Endothelial cell of umbilical vein (primary cell): ENCODE measurements around the gene LRP1. TPM values are rescaled to one million over a fixed set of nuclear protein-coding genes. Genes with fewer than 3 reads are reported as not detected.

Experiments
- BruUV-seq: library from RNA; stranded (reverse); fragments of 400-500 nt; replicated peaks from 2 replicates; lab custom pipeline; 2021; lab: Mats Ljungman, UMichigan
- CTCF ChIA-PET: fragments of 300-600, 350-600 bp; sonication (Branson Sonifier 250); formaldehyde crosslinking; loops from one replicate; lab custom pipeline; 2021; ENCODE audit warnings: antibody characterized with exemption, inconsistent platforms; lab: Charles Lee
- POLR2A ChIA-PET: fragments of 300-600, 350-600 bp; sonication (Branson Sonifier 250); formaldehyde crosslinking; loops from one replicate; lab custom pipeline; 2021; ENCODE audit warnings: antibody characterized with exemption, inconsistent platforms; lab: Charles Lee
- DNase-seq: peaks from one replicate; pipeline ENCODE4 v3.0.0-alpha.2; 2011; ENCODE audit warnings: low read depth, low spot score
- FAIRE-seq: peaks from 2 replicates; lab custom pipeline; 2011; peaks lifted over from hg19 to GRCh38; lab: Jason Lieb, UNC
- H2AFZ ChIP-seq: 2 replicates; pipeline ENCODE4 v1.6.0; 2012; ENCODE audit warnings: low read depth, low read length, control low read depth, inconsistent platforms
- H3K27ac ChIP-seq: 2 replicates; pipeline ENCODE4 v1.5.1; 2011; ENCODE audit warnings: low read depth, mild to moderate bottlenecking, control low read depth, low read length, moderate library complexity; ENCODE audit not compliant: insufficient read depth
- H3K27me3 ChIP-seq, 2 experiments: 2 replicates each; pipeline versions ENCODE4 v1.6.0 to v1.6.1; 2011; ENCODE audit warnings: low read length in 2 of 2, mixed read lengths in 1 of 2; ENCODE audit not compliant: control insufficient read depth in 2 of 2, insufficient read depth in 2 of 2
- H3K36me3 ChIP-seq, 2 experiments: 2 replicates in 1 of 2; 3 replicates in 1 of 2; pipeline ENCODE4 v1.5.1; 2011; ENCODE audit warnings: low read length in 2 of 2, mild to moderate bottlenecking in 1 of 2, moderate library complexity in 1 of 2; ENCODE audit not compliant: control insufficient read depth in 2 of 2, insufficient read depth in 2 of 2; ENCODE audit errors: extremely low read depth in 1 of 2
- H3K4me1 ChIP-seq: 3 replicates; pipeline ENCODE4 v1.5.1; 2011; ENCODE audit warnings: mild to moderate bottlenecking, low read length; ENCODE audit not compliant: control insufficient read depth, insufficient read depth; ENCODE audit errors: extremely low read depth
- H3K4me2 ChIP-seq: 2 replicates; pipeline ENCODE4 v1.6.1; 2011; ENCODE audit warnings: low read length, control low read depth, mixed read lengths; ENCODE audit not compliant: insufficient read depth
- H3K4me3 ChIP-seq, 3 experiments: fragments of 200-600 bp in 1 of 3; sonication (generic), shearing (Covaris generic) in 1 of 3; replicated peaks in 1 of 3; 2 replicates each; pipeline ENCODE4 v1.5.1; 2011 to 2016; ENCODE audit warnings: control low read depth in 3 of 3, low read length in 3 of 3, mild to moderate bottlenecking in 2 of 3, inconsistent platforms in 1 of 3, low read depth in 1 of 3, moderate library complexity in 1 of 3; ENCODE audit not compliant: insufficient read depth in 1 of 3
- H3K79me2 ChIP-seq: 2 replicates; pipeline ENCODE4 v1.6.0; 2012; ENCODE audit warnings: low read length, inconsistent platforms; ENCODE audit not compliant: control insufficient read depth, insufficient read depth
- H3K9ac ChIP-seq: replicated peaks from 2 replicates; pipeline ENCODE3; 2011; ENCODE audit warnings: low read length, control low read depth; ENCODE audit not compliant: insufficient read depth; ENCODE audit errors: extremely low read depth
- H3K9me1 ChIP-seq: replicated peaks from 3 replicates; pipeline ENCODE4 v1.6.0; 2011; ENCODE audit warnings: mild to moderate bottlenecking, low read length; ENCODE audit not compliant: control insufficient read depth, insufficient read depth; ENCODE audit errors: extremely low read depth
- H3K9me3 ChIP-seq: replicated peaks from 2 replicates; pipeline ENCODE4 v1.5.1; 2012; ENCODE audit warnings: low read length, inconsistent platforms; ENCODE audit not compliant: control insufficient read depth, insufficient read depth
- H4K20me1 ChIP-seq: replicated peaks from 2 replicates; pipeline ENCODE3; 2011; ENCODE audit warnings: mild to moderate bottlenecking, low read length; ENCODE audit not compliant: control insufficient read depth, insufficient read depth; ENCODE audit errors: extremely low read depth
- CTCF ChIP-seq, 2 donors: IDR thresholded peaks; 1 replicate in 1 of 2; 2 replicates in 1 of 2; pipeline ENCODE4 v1.5.1; 2011; ENCODE audit warnings: low read length in 2 of 2, mild to moderate bottlenecking in 2 of 2, moderate library complexity in 2 of 2, control low read depth in 1 of 2, inconsistent platforms in 1 of 2, low read depth in 1 of 2; ENCODE audit not compliant: insufficient read depth in 1 of 2; ENCODE audit errors: extremely low read depth in 1 of 2
- EZH2 ChIP-seq: IDR thresholded peaks from 2 replicates; pipeline ENCODE4 v1.6.1; 2012; ENCODE audit warnings: borderline replicate concordance, low read depth, mild to moderate bottlenecking, moderate library complexity, low read length, inconsistent platforms; ENCODE audit not compliant: severe bottlenecking
- GATA2 ChIP-seq: IDR thresholded peaks from 2 replicates; pipeline ENCODE4 v1.7.0; 2011; ENCODE audit warnings: low read depth, mild to moderate bottlenecking, moderate library complexity, mixed read lengths, low read length; ENCODE audit not compliant: insufficient read length, insufficient read depth
- MYC ChIP-seq: IDR thresholded peaks from one replicate; pipeline ENCODE4 v1.6.1; 2011; ENCODE audit warnings: mild to moderate bottlenecking, low read depth, low read length
- POLR2A ChIP-seq: IDR thresholded peaks from 2 replicates; pipeline ENCODE4 v1.6.1; 2012; ENCODE audit warnings: low read depth, mild to moderate bottlenecking, control low read depth, low read length
- dilution Hi-C: fragments of 300-500 bp; cut with MboI; formaldehyde crosslinking; loops from one replicate; pipeline ENCODE4 v1.15.0; 2019; ENCODE audit warnings: low sequenced_read_pairs; ENCODE audit not compliant: extremely low pct_ligation_motif_present
- intact Hi-C: fragments of 100-400 bp; cut with micrococcal nuclease; formaldehyde crosslinking; loops from one replicate; pipeline ENCODE4 v1.10.0; 2022
- polyA plus RNA-seq, 4 experiments: library from polyadenylated mRNA; depleted of rRNA in 3 of 4; stranded (reverse) in 3 of 4; unstranded in 1 of 4; fragments of >200 nt; gene quantifications; 2 replicates each; pipeline versions ENCODE4 v1.2.1 to v1.2.3, GENCODE V29; 2011 to 2012; ENCODE audit warnings: missing spikeins in 1 of 4
- total RNA-seq: library from RNA; stranded (reverse); gene quantifications from 2 replicates; pipeline ENCODE4 v1.2.3, GENCODE V29; 2021

The LRP1 gene
- total and polyA plus RNA-seq, 2 donors (not counting 3 experiments of a cell fraction or from before 2014, with no cell fraction given): 1.6 to 4.6 TPM

GRCh38 chr12:57154076-57154475 lies 25.8 kb downstream of the LRP1 start:
- dilution Hi-C loops: no loop called here

More at GRCh38 chr12:57154076-57154475, 25.8 kb downstream of the LRP1 start:
- intact Hi-C loops: no loop called here
- FAIRE-seq (no peak), DNase-seq (no peak)
- no peaks in the 10 kb centered on the region for H3K4me1 ChIP-seq
- no peak overlapping the region for H3K4me3 ChIP-seq
- TF ChIP-seq POLR2A (no peak), MYC (no peak), GATA2 (no peak), EZH2 (no peak), CTCF (IDR thresholded peaks at IDR 0.05; ENCODE audit: extremely low read depth in 1 of 2, insufficient read depth in 1 of 2, low read depth in 1 of 2, low read length in 2 of 2) (no peak)
- H3K9me1 ChIP-seq: no peaks in the 10 kb centered on the region
- no peak overlapping the region for H2AFZ ChIP-seq
- H3K27ac ChIP-seq: no peak overlapping the region
- no peaks in the 10 kb centered on the region for H3K79me2 ChIP-seq
- H4K20me1 ChIP-seq: no peaks in the 10 kb centered on the region
- POLR2A ChIA-PET: no interaction called here
- no peaks in the 10 kb centered on the region for H3K36me3 ChIP-seq
- no peak overlapping the region for H3K4me2 ChIP-seq
- no peaks in the 10 kb centered on the region for H3K9me3 ChIP-seq
- no TSS peak for BruUV-seq
- CTCF ChIA-PET: interaction anchor here (1.0 kb wide), 1 partner anchor 30 kb away, joined by 3 read pairs; no protein-coding TSS in a partner anchor
- H3K27me3 ChIP-seq: no peaks in the 10 kb centered on the region
- no peak overlapping the region for H3K9ac ChIP-seq
